GM12878 (cell line): ENCODE data around the gene NUDT14. TPM values are rescaled to one million over a fixed set of nuclear protein-coding genes. Genes with fewer than 3 reads are reported as not detected.

Source experiments
- ATAC-seq: fragments of 200-7000 bp; cut with Tn5 transposase; 3 replicates; pipeline ENCODE4 v1.9.1; 2020; ENCODE audit warnings: mild to moderate bottlenecking, moderate library complexity
- BruUV-seq: library from RNA; stranded (reverse); fragments of 400-500 nt; replicated peaks from 2 replicates; lab custom pipeline; 2021; lab: Mats Ljungman, UMichigan
- CTCF ChIA-PET: fragments of 300-600 bp; sonication (Branson Sonifier 250); formaldehyde crosslinking; extraction: SDS; loops from one replicate; lab custom pipeline; 2021; ENCODE audit warnings: inconsistent platforms; lab: Yijun Ruan, JAX
- POLR2A ChIA-PET: fragments of 350-600 bp; formaldehyde crosslinking; extraction: SDS; loops from one replicate; lab custom pipeline; 2021; ENCODE audit warnings: inconsistent platforms; lab: Charles Lee
- RAD21 ChIA-PET: fragments of 300-600 bp; sonication (Branson Sonifier 250); formaldehyde crosslinking; loops from one replicate; lab custom pipeline; 2023; ENCODE audit warnings: antibody characterized with exemption; ENCODE audit not compliant: unreplicated experiment; lab: Charles Lee
- SMC1A ChIA-PET: fragments of 300-600 bp; sonication (Branson Sonifier 250); formaldehyde crosslinking; loops from one replicate; lab custom pipeline; 2023; ENCODE audit not compliant: unreplicated experiment, uncharacterized antibody; lab: Charles Lee
- DNase-seq: peaks from one replicate; pipeline ENCODE4 v3.0.0-alpha.2; 2011; ENCODE audit warnings: low read depth, low spot score
- FAIRE-seq: peaks from 3 replicates; lab custom pipeline; 2011; peaks lifted over from hg19 to GRCh38; lab: Jason Lieb, UNC
- H2AFZ ChIP-seq: 2 replicates; pipeline ENCODE4 v1.6.0; 2011; ENCODE audit warnings: low read depth, low read length, control low read depth; ENCODE audit not compliant: control insufficient read depth
- H3K27ac ChIP-seq: 2 replicates; pipeline ENCODE4 v1.5.1; 2011; ENCODE audit warnings: control low read depth; ENCODE audit not compliant: control insufficient read depth, insufficient read depth
- H3K27me3 ChIP-seq, 2 experiments: replicated peaks in 1 of 2; 2 replicates each; pipeline versions ENCODE4 v1.6.0 to v1.6.1; 2011; ENCODE audit warnings: low read length in 1 of 2; ENCODE audit not compliant: control insufficient read depth in 2 of 2, insufficient read depth in 2 of 2
- H3K36me3 ChIP-seq, 2 experiments: 2 replicates each; pipeline ENCODE4 v1.5.1; 2011; ENCODE audit warnings: low read length in 1 of 2; ENCODE audit not compliant: control insufficient read depth in 2 of 2, insufficient read depth in 2 of 2
- H3K4me1 ChIP-seq: 2 replicates; pipeline ENCODE4 v1.6.1; 2011; ENCODE audit warnings: mild to moderate bottlenecking, low read length, moderate library complexity, mixed read lengths; ENCODE audit not compliant: control insufficient read depth, insufficient read depth
- H3K4me2 ChIP-seq: 2 replicates; pipeline ENCODE4 v1.6.0; 2011; ENCODE audit warnings: control low read depth; ENCODE audit not compliant: control insufficient read depth, insufficient read depth
- H3K4me3 ChIP-seq: fragments of 200-600 bp; sonication (generic); 2 replicates; pipeline ENCODE4 v1.5.1; 2016
- H3K79me2 ChIP-seq: 2 replicates; pipeline ENCODE4 v1.6.0; 2011; ENCODE audit warnings: low read length; ENCODE audit not compliant: control insufficient read depth, insufficient read depth
- H3K9ac ChIP-seq: 2 replicates; pipeline ENCODE4 v1.8.0; 2011; ENCODE audit warnings: low read length, control low read depth, mixed read lengths; ENCODE audit not compliant: control insufficient read depth, insufficient read depth
- H3K9me3 ChIP-seq: replicated peaks from 3 replicates; pipeline ENCODE4 v1.5.1; 2011; ENCODE audit warnings: mild to moderate bottlenecking, low read length; ENCODE audit not compliant: control insufficient read depth, insufficient read depth
- H4K20me1 ChIP-seq: 2 replicates; pipeline ENCODE4 v1.6.0; 2011; ENCODE audit not compliant: control insufficient read depth, insufficient read depth
- BCL11A ChIP-seq: IDR thresholded peaks from 2 replicates; pipeline ENCODE4 v1.6.1; 2011; ENCODE audit warnings: low read depth, low read length
- BRCA1 ChIP-seq: IDR thresholded peaks from 2 replicates; pipeline ENCODE4 v1.6.1; 2011; ENCODE audit warnings: low read depth, low read length, improper control_type of control experiment
- CHD4 ChIP-seq: fragments of 200-600 bp; sonication (generic); IDR thresholded peaks from 2 replicates; pipeline ENCODE4 v1.6.1; 2016; ENCODE audit warnings: mild to moderate bottlenecking
- NR2C2 ChIP-seq: IDR thresholded peaks from 2 replicates; pipeline ENCODE4 v1.6.1; 2011; ENCODE audit warnings: borderline replicate concordance, low read depth; ENCODE audit not compliant: control insufficient read depth, insufficient read length
- SPI1 ChIP-seq: IDR thresholded peaks from 2 replicates; pipeline ENCODE4 v1.6.1; 2011; ENCODE audit warnings: low read depth, mild to moderate bottlenecking, low read length, moderate library complexity, borderline replicate concordance; ENCODE audit not compliant: insufficient read depth
- WRNIP1 ChIP-seq: IDR thresholded peaks from 2 replicates; pipeline ENCODE4 v1.6.1; 2011; ENCODE audit warnings: low read depth, low read length, improper control_type of control experiment, borderline replicate concordance
- ZNF24 ChIP-seq: fragments of 450-650 bp; IDR thresholded peaks from 2 replicates; pipeline ENCODE4 v1.6.1; 2017; ENCODE audit warnings: antibody characterized with exemption, mild to moderate bottlenecking
- WGBS: methylation state at CpG from one replicate; pipeline ENCODE4 v1.1.6; 2016; ENCODE audit warnings: low lambda C conversion rate; ENCODE audit not compliant: insufficient replicate concordance, insufficient coverage; ENCODE audit errors: missing lambda C conversion rate; 5-methylcytosine and 5-hydroxymethylcytosine counted together
- in situ Hi-C: fragments of 300-500 bp; cut with MboI; formaldehyde crosslinking; loops from 9 replicates; pipeline ENCODE4 v1.14.3; 2018; ENCODE audit warnings: mixed read lengths
- intact Hi-C: fragments of 100-400 bp; cut with micrococcal nuclease; formaldehyde crosslinking; loops from one replicate; pipeline ENCODE4 v1.14.2; 2022; ENCODE audit not compliant: unreplicated experiment
- polyA plus RNA-seq, 11 experiments: library from polyadenylated mRNA; depleted of rRNA in 4 of 11; unstranded in 6 of 11; stranded (reverse) in 5 of 11; fragments of >200 nt; fragmentation: Nextera tagmentation in 4 of 11; fragmentation: Illumina TruSeq in 1 of 11; extraction: Ambion mirVana in 4 of 11; extraction: Trizol in 1 of 11; gene quantifications; 1 replicate in 1 of 11; 2 replicates in 10 of 11; pipeline versions ENCODE4 v1.2.1 to v1.2.3, GENCODE V29; 2011 to 2016; ENCODE audit warnings: inconsistent platforms in 2 of 11, missing spikeins in 2 of 11, low read depth in 1 of 11
- total RNA-seq, 4 experiments: library from RNA; depleted of rRNA in 3 of 4; stranded (reverse); fragments of >200 nt in 3 of 4; fragmentation: Illumina TruSeq in 1 of 4; extraction: Trizol in 1 of 4; gene quantifications; 2 replicates each; pipeline versions ENCODE4 v1.2.1 to v1.2.3, GENCODE V29; 2013 to 2021
- TF ChIP-seq, protein P1 (sequence below): IDR thresholded peaks from 2 replicates; pipeline ENCODE4 v1.6.1; 2012; ENCODE audit warnings: improper control_type of control experiment, low read depth, low read length; ENCODE audit not compliant: insufficient replicate concordance
- TF ChIP-seq, protein P2 (sequence below): fragments of 450-650 bp; IDR thresholded peaks from 2 replicates; pipeline ENCODE4 v1.6.1; 2017; ENCODE audit warnings: mild to moderate bottlenecking, moderate library complexity
- TF ChIP-seq, protein P3 (sequence below): fragments of 450-650 bp; IDR thresholded peaks from 2 replicates; pipeline ENCODE4 v1.6.1; 2017; ENCODE audit warnings: mild to moderate bottlenecking

NUDT14 gene
- total and polyA plus RNA-seq, 10 of the 15 experiments (the other 5 are each of a cell fraction or from before 2014, with no cell fraction given) = 0.62 to 6.8 (median 4.3) TPM; not detected in 1

DNA sequence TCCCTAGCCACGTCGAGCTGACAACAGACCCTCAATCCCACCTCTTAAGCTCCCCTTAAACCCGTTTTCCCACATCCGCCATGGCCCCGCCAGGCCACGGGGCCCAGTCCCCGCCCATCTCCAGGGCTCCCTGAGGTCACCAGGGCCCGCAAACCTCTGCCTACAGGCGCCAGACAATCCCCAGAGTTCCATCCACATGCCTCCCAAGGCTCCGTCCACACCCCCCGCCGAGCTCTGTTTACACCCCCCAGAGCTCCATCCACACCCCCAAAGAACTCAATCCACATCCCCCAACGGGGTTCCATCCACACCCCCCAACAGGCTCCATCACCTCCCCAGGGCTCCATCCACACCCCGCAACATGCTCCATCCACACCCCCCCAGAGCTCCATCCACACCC is 21.8 kb downstream of the NUDT14 start (continued):
- TF ChIP-seq, protein P1, sequence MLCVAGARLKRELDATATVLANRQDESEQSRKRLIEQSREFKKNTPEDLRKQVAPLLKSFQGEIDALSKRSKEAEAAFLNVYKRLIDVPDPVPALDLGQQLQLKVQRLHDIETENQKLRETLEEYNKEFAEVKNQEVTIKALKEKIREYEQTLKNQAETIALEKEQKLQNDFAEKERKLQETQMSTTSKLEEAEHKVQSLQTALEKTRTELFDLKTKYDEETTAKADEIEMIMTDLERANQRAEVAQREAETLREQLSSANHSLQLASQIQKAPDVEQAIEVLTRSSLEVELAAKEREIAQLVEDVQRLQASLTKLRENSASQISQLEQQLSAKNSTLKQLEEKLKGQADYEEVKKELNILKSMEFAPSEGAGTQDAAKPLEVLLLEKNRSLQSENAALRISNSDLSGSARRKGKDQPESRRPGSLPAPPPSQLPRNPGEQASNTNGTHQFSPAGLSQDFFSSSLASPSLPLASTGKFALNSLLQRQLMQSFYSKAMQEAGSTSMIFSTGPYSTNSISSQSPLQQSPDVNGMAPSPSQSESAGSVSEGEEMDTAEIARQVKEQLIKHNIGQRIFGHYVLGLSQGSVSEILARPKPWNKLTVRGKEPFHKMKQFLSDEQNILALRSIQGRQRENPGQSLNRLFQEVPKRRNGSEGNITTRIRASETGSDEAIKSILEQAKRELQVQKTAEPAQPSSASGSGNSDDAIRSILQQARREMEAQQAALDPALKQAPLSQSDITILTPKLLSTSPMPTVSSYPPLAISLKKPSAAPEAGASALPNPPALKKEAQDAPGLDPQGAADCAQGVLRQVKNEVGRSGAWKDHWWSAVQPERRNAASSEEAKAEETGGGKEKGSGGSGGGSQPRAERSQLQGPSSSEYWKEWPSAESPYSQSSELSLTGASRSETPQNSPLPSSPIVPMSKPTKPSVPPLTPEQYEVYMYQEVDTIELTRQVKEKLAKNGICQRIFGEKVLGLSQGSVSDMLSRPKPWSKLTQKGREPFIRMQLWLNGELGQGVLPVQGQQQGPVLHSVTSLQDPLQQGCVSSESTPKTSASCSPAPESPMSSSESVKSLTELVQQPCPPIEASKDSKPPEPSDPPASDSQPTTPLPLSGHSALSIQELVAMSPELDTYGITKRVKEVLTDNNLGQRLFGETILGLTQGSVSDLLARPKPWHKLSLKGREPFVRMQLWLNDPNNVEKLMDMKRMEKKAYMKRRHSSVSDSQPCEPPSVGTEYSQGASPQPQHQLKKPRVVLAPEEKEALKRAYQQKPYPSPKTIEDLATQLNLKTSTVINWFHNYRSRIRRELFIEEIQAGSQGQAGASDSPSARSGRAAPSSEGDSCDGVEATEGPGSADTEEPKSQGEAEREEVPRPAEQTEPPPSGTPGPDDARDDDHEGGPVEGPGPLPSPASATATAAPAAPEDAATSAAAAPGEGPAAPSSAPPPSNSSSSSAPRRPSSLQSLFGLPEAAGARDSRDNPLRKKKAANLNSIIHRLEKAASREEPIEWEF = no peak
- TF ChIP-seq CHD4 (no peak), WRNIP1 (no peak), ZNF24 (no peak), BRCA1 (no peak), BCL11A (no peak)

DNA sequence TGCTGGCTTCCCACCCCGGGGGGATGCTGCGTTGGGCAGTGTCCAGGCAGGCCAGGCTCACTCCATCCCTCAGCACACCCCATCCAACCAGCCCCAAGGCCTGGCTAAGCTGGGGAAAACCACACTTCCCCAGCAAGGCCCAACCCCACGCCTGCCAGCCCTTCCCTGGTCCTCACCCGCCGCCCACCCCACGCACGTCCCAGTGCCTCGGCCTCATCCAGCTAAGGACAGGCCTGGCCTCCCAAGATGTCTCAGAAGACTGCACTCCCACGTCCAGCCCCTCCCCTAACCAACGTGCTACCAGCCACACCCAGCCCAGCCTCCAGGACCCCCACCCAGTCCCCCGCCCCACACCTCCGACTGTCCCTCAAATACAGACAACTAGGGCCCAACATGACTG is 22.3 kb downstream of the NUDT14 start:
- POLR2A ChIA-PET = no interaction called here
- 0 out of 2 replicates have a peak, but pooled peaks cover 2% of the 10 kb centered on the region for H4K20me1 ChIP-seq
- H3K79me2 ChIP-seq = no peaks in the 10 kb centered on the region
- ATAC-seq (no peak), DNase-seq (no peak), FAIRE-seq (no peak)
- no peak overlapping the region for H2AFZ ChIP-seq
- RAD21 ChIA-PET = interaction anchor here (0.6 kb wide), 1 partner anchor 43 kb away, joined by 3 read pairs; no protein-coding TSS in a partner anchor
- BruUV-seq = no TSS peak
- H3K4me3 ChIP-seq = no peak overlapping the region
- no peak overlapping the region for H3K9ac ChIP-seq
- intact Hi-C loops = no loop called here
- H3K4me1 ChIP-seq = no peaks in the 10 kb centered on the region
- SMC1A ChIA-PET = no interaction called here
- in situ Hi-C loops = no loop called here
- no peak overlapping the region for H3K4me2 ChIP-seq
- 8% methylated on average over 4 of the region's 12 CpGs for WGBS
- no peaks in the 10 kb centered on the region for H3K27me3 ChIP-seq
- no peak overlapping the region for H3K27ac ChIP-seq
- no peaks in the 10 kb centered on the region for H3K9me3 ChIP-seq
- CTCF ChIA-PET = no interaction called here
- no peaks in the 10 kb centered on the region for H3K36me3 ChIP-seq
- TF ChIP-seq, protein P2, sequence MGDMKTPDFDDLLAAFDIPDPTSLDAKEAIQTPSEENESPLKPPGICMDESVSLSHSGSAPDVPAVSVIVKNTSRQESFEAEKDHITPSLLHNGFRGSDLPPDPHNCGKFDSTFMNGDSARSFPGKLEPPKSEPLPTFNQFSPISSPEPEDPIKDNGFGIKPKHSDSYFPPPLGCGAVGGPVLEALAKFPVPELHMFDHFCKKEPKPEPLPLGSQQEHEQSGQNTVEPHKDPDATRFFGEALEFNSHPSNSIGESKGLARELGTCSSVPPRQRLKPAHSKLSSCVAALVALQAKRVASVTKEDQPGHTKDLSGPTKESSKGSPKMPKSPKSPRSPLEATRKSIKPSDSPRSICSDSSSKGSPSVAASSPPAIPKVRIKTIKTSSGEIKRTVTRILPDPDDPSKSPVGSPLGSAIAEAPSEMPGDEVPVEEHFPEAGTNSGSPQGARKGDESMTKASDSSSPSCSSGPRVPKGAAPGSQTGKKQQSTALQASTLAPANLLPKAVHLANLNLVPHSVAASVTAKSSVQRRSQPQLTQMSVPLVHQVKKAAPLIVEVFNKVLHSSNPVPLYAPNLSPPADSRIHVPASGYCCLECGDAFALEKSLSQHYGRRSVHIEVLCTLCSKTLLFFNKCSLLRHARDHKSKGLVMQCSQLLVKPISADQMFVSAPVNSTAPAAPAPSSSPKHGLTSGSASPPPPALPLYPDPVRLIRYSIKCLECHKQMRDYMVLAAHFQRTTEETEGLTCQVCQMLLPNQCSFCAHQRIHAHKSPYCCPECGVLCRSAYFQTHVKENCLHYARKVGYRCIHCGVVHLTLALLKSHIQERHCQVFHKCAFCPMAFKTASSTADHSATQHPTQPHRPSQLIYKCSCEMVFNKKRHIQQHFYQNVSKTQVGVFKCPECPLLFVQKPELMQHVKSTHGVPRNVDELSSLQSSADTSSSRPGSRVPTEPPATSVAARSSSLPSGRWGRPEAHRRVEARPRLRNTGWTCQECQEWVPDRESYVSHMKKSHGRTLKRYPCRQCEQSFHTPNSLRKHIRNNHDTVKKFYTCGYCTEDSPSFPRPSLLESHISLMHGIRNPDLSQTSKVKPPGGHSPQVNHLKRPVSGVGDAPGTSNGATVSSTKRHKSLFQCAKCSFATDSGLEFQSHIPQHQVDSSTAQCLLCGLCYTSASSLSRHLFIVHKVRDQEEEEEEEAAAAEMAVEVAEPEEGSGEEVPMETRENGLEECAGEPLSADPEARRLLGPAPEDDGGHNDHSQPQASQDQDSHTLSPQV = no peak
- TF ChIP-seq NR2C2 (no peak), ZNF24 (no peak), SPI1 (no peak), BRCA1 (no peak)
- TF ChIP-seq, protein P3, sequence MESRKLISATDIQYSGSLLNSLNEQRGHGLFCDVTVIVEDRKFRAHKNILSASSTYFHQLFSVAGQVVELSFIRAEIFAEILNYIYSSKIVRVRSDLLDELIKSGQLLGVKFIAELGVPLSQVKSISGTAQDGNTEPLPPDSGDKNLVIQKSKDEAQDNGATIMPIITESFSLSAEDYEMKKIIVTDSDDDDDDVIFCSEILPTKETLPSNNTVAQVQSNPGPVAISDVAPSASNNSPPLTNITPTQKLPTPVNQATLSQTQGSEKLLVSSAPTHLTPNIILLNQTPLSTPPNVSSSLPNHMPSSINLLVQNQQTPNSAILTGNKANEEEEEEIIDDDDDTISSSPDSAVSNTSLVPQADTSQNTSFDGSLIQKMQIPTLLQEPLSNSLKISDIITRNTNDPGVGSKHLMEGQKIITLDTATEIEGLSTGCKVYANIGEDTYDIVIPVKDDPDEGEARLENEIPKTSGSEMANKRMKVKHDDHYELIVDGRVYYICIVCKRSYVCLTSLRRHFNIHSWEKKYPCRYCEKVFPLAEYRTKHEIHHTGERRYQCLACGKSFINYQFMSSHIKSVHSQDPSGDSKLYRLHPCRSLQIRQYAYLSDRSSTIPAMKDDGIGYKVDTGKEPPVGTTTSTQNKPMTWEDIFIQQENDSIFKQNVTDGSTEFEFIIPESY = no peak
